PC-3 (cell line): Measurements from ENCODE around the gene TEX14. TPM values are rescaled to one million over a fixed set of nuclear protein-coding genes. Genes with fewer than 3 reads are reported as not detected.

Experiments used
- ATAC-seq: fragments of 200-7000 bp; cut with Tn5 transposase; 2 replicates; pipeline ENCODE4 v1.9.1; 2020; ENCODE audit warnings: mild to moderate bottlenecking, moderate library complexity
- BruUV-seq: library from RNA; stranded (reverse); fragments of 400-500 nt; replicated peaks from 2 replicates; lab custom pipeline; 2021; lab: Mats Ljungman, UMichigan
- CTCF ChIA-PET: fragments of 300-600 bp; sonication (Branson Sonifier 250); formaldehyde crosslinking; loops from one replicate; lab custom pipeline; 2022; ENCODE audit warnings: antibody characterized with exemption; lab: Charles Lee
- POLR2A ChIA-PET: fragments of 300-600 bp; sonication (Branson Sonifier 250); formaldehyde crosslinking; loops from one replicate; lab custom pipeline; 2022; ENCODE audit warnings: antibody characterized with exemption; ENCODE audit not compliant: unreplicated experiment; lab: Charles Lee
- DNase-seq: peaks from one replicate; pipeline ENCODE4 v3.0.0-alpha.2; 2015
- H2AFZ ChIP-seq: fragments of 300-600 bp; sonication (generic); 2 replicates; pipeline ENCODE4 v1.6.0; 2016; ENCODE audit warnings: antibody characterized with exemption, low read length
- H3F3A ChIP-seq: fragments of 300-600 bp; sonication (generic); one replicate; pipeline ENCODE4 v1.6.0; 2017; ENCODE audit warnings: antibody characterized with exemption, low read length, control low read depth, mild to moderate bottlenecking; ENCODE audit not compliant: unreplicated experiment
- H3K27ac ChIP-seq: fragments of 300-600 bp; sonication (generic); 2 replicates; pipeline ENCODE4 v1.5.1; 2016; ENCODE audit warnings: mild to moderate bottlenecking, low read length
- H3K27me3 ChIP-seq: fragments of 300-600 bp; sonication (generic); 2 replicates; pipeline ENCODE4 v1.6.1; 2016; ENCODE audit warnings: low read length, mixed read lengths
- H3K36me3 ChIP-seq: fragments of 300-600 bp; sonication (generic); 2 replicates; pipeline ENCODE4 v1.6.1; 2016; ENCODE audit warnings: low read depth, mixed run types, low read length, mixed read lengths
- H3K4me1 ChIP-seq: fragments of 300-600 bp; sonication (generic); 2 replicates; pipeline ENCODE4 v1.5.1; 2016; ENCODE audit warnings: low read length; ENCODE audit not compliant: insufficient read depth
- H3K4me2 ChIP-seq: fragments of 300-600 bp; sonication (generic); 2 replicates; pipeline ENCODE4 v1.6.0; 2016; ENCODE audit warnings: low read length
- H3K4me3 ChIP-seq: fragments of 300-600 bp; sonication (generic); 2 replicates; pipeline ENCODE4 v1.5.1; 2016; ENCODE audit warnings: mild to moderate bottlenecking, low read length, mixed read lengths
- H3K79me2 ChIP-seq: fragments of 300-600 bp; sonication (generic); 2 replicates; pipeline ENCODE4 v1.6.1; 2017; ENCODE audit warnings: low read length, mixed read lengths
- H3K9ac ChIP-seq: fragments of 300-600 bp; sonication (generic); 2 replicates; pipeline ENCODE4 v1.6.0; 2016; ENCODE audit warnings: mild to moderate bottlenecking, low read length
- H3K9me2 ChIP-seq: fragments of 300-600 bp; sonication (generic); replicated peaks from 2 replicates; pipeline ENCODE4 v1.6.1; 2016; ENCODE audit warnings: mixed run types, low read length, mixed read lengths
- H3K9me3 ChIP-seq: fragments of 300-600 bp; sonication (generic); 2 replicates; pipeline ENCODE4 v1.6.1; 2016; ENCODE audit warnings: low read length, mixed read lengths
- H4K20me1 ChIP-seq: fragments of 300-600 bp; sonication (generic); 2 replicates; pipeline ENCODE4 v1.6.1; 2016; ENCODE audit warnings: low read length, mixed read lengths
- CTCF ChIP-seq: fragments of 300-600 bp; sonication (generic); conservative IDR thresholded peaks from 2 replicates; pipeline ENCODE4 v1.5.1; 2017; ENCODE audit warnings: antibody characterized with exemption, low read depth, mild to moderate bottlenecking, low read length
- EZH2 ChIP-seq: fragments of 300-600 bp; sonication (generic); IDR thresholded peaks from one replicate; pipeline ENCODE4 v1.6.1; 2017; ENCODE audit warnings: antibody characterized with exemption, mild to moderate bottlenecking, low read length; ENCODE audit not compliant: unreplicated experiment
- EZH2phosphoT487 ChIP-seq: fragments of 300-600 bp; sonication (generic); IDR thresholded peaks from 2 replicates; pipeline ENCODE4 v1.6.1; 2018; ENCODE audit warnings: mild to moderate bottlenecking, antibody characterized with exemption, low read length, borderline replicate concordance
- intact Hi-C: fragments of 100-400 bp; cut with micrococcal nuclease; formaldehyde crosslinking; loops from 2 replicates; pipeline ENCODE4 v1.9.0; 2023
- total RNA-seq: library from RNA; depleted of rRNA; stranded (reverse); fragments of >200 nt; gene quantifications from 2 replicates; pipeline ENCODE4 v1.2.3, GENCODE V29; 2014

The TEX14 gene
- total RNA-seq, 1 experiment from 2014 or later = 0.29 TPM

GRCh38 chr17:58510075-58510474 lies 181.8 kb downstream of the TEX14 start:
- peaks cover 22% of the 10 kb centered on the region; the same call in 1 of the 2 replicates for H3K36me3 ChIP-seq
- H3K9ac ChIP-seq = no peak overlapping the region
- POLR2A ChIA-PET = no interaction called here
- BruUV-seq = no TSS peak
- no peak overlapping the region for H3K4me2 ChIP-seq
- no peak overlapping the region for H3K4me3 ChIP-seq
- no peaks in the 10 kb centered on the region for H3K9me3 ChIP-seq
- H3F3A ChIP-seq = no peaks in the 10 kb centered on the region
- TF ChIP-seq CTCF (no peak), EZH2phosphoT487 (no peak), EZH2 (no peak)
- ATAC-seq = no peak
- H3K79me2 ChIP-seq = peaks cover 11% of the 10 kb centered on the region
- H3K27ac ChIP-seq = no peak overlapping the region
- no peaks in the 10 kb centered on the region for H4K20me1 ChIP-seq
- CTCF ChIA-PET = no interaction called here
- no peaks in the 10 kb centered on the region for H3K9me2 ChIP-seq
- DNase-seq = no peak
- H2AFZ ChIP-seq = no peak overlapping the region
- intact Hi-C loops = loop anchor here (10.0 kb wide), 1 partner anchor 155 kb away; the partner anchor contains the start of gene SUPT4H1
- no peaks in the 10 kb centered on the region for H3K27me3 ChIP-seq
- peaks cover 12% of the 10 kb centered on the region for H3K4me1 ChIP-seq

- no peaks in the 10 kb centered on the region for H3K27me3 ChIP-seq
- H3F3A ChIP-seq = no peaks in the 10 kb centered on the region
- H3K79me2 ChIP-seq = peaks cover 7% of the 10 kb centered on the region
- H3K4me2 ChIP-seq = no peak overlapping the region
- H3K9me2 ChIP-seq = no peaks in the 10 kb centered on the region
- no TSS peak for BruUV-seq
- peaks cover 28% of the 10 kb centered on the region; the same call in 1 of the 2 replicates for H3K36me3 ChIP-seq
- ChIA-PET CTCF (no interaction called here), POLR2A (no interaction called here)
- no peak overlapping the region for H3K4me3 ChIP-seq
- H3K27ac ChIP-seq = no peak overlapping the region
- H3K9me3 ChIP-seq = no peaks in the 10 kb centered on the region
- ATAC-seq = no peak
- DNase-seq = no peak
- peaks cover 4% of the 10 kb centered on the region; the same call in 1 of the 2 replicates for H3K4me1 ChIP-seq
- intact Hi-C loops = no loop called here
- no peak overlapping the region for H3K9ac ChIP-seq
- TF ChIP-seq EZH2 = no peak
- TF ChIP-seq EZH2phosphoT487 = no peak
- TF ChIP-seq CTCF = no peak
- no peak overlapping the region for H2AFZ ChIP-seq
- no peaks in the 10 kb centered on the region for H4K20me1 ChIP-seq
Observed at GRCh38 chr17:58508341-58509067, 183.3 kb downstream of the TEX14 start.

GRCh38 chr17:58507123-58507634 lies 184.7 kb downstream of the TEX14 start:
- DNase-seq (no peak), ATAC-seq (no peak)
- no peaks in the 10 kb centered on the region for H3K79me2 ChIP-seq
- ChIA-PET POLR2A (no interaction called here), CTCF (no interaction called here)
- no peaks in the 10 kb centered on the region for H3K27me3 ChIP-seq
- no peak overlapping the region for H3K9ac ChIP-seq
- H3K4me3 ChIP-seq = no peak overlapping the region
- intact Hi-C loops = no loop called here
- H3K9me3 ChIP-seq = no peaks in the 10 kb centered on the region
- no peaks in the 10 kb centered on the region for H4K20me1 ChIP-seq
- H2AFZ ChIP-seq = no peak overlapping the region
- H3K4me2 ChIP-seq = no peak overlapping the region
- H3F3A ChIP-seq = no peaks in the 10 kb centered on the region
- H3K27ac ChIP-seq = no peak overlapping the region
- peaks cover 40% of the 10 kb centered on the region; the same call in 1 of the 2 replicates for H3K36me3 ChIP-seq
- no peak for TF ChIP-seq CTCF
- no peak for TF ChIP-seq EZH2phosphoT487
- TF ChIP-seq EZH2 = no peak
- no peaks in the 10 kb centered on the region for H3K4me1 ChIP-seq
- BruUV-seq = no TSS peak
- H3K9me2 ChIP-seq = no peaks in the 10 kb centered on the region
